Fibroblast of skin of scalp (primary cell): ENCODE measurements around the gene CLECL1.
"Not testable (repeated sequence)": the region's sequence is repeated elsewhere in the genome, so short reads cannot be mapped to it uniquely, and the experiment has no call there.

ENCODE experiments used
- DNase-seq: peaks from one replicate; pipeline ENCODE4 v3.0.0-alpha.2; 2013

Gene CLECL1

GRCh38 chr12:9694241-9694640 lies 38.7 kb downstream of the CLECL1 start:
- no peak for DNase-seq

- no peak for DNase-seq
These were observed 40.0 kb downstream of the CLECL1 start for GRCh38 chr12:9692909-9693308.

DNA sequence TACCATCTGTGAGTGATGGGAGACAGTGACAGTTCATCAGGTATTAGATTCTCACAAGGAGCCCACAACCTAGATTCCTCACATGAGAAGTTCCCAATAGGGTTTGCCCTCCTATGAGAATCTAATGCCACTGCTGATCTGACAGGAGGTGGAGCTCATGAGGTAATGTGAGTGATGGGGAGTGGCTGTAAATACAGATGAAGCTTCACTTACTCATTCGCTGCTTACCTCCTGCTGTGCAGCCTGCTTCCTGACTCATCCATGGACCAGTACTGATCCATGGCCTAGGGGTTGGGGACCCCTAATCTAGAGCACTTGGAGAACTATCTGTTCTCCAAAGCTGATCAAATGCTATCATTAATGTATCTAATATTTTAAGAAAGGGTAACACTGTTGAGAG lies 45.7 kb downstream of the CLECL1 start:
- DNase-seq = peak; percentile 75

DNA sequence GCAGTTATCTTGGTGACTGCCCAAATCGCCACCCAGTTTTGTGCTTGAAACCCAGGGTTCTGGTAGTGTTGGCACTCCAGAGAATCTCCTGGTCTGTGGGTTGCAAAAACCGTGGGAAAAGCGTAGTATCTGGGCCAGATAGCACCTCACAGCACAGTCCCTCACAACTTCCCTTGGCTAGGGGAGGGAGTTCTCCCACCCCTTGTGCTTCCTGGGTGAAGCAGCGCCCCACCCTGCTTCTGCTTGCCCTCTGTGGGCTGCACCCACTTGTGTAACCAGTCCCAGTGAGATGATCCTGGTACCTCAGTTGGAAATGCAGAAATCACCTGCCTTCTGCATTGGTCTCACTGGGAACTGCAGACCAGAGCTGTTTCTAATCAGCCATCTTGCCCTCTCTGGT lies 47.0 kb downstream of the CLECL1 start:
- no peak for DNase-seq

DNA sequence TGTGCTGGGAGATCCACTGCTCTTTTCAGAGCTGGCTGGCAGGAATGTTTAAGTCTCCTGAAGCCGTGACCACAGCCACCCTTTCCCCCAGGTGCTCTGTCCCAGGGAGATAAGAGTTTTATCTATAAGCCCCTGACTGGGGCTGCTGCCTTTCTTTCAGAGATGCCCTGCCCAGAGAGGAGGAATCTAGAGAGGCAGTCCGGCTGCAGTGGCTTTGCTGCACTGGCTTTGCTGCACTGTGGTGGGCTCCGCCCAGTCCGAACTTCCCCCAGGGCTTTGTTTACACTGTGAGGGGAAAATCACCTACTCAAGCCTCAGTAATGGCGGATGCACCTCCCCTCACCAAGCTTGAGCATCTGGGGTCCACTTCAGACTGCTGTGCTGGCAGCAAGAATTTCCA lies 47.5 kb downstream of the CLECL1 start:
- not testable (repeated sequence) for DNase-seq

DNA sequence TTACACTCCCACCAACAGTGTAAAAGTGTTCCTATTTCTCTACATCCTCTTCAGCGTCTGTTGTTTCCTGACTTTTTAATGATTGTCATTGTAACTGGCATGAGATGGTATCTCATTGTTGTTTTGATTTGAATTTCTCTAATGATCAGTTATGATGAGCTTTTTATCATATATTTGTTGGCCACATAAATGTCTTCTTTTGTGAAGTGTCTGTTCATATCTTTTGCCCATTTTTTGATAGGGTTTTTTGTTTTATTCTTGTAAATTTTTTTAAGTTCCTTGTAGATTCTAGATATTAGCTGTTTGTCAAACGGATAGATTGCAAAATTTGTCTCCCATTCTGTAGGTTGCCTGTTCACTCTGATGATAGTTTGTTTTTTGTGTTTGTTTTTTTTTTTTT lies 49.9 kb downstream of the CLECL1 start:
- not testable (repeated sequence) for DNase-seq

DNA sequence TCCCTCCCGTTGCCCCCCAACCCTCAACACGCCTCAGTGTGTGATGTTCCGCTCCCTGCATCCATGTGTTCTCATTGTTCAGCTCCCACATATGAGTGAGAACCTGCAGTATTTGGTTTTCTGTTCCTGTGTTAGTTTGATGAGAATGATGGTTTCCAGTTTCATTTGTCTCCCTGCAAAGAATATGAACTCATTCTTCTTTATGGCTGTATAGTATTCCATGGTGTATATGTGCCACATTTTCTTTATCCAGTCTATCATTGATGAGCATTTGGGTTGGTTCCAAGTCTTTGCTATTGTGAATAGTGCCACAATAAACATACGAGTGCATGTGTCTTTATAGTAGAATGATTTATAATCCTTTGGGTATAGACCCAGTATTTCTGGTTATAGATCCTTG lies 50.4 kb downstream of the CLECL1 start:
- DNase-seq = not testable (repeated sequence)

GRCh38 chr12:9674226-9674590 lies 58.7 kb downstream of the CLECL1 start:
- DNase-seq = no peak

DNA sequence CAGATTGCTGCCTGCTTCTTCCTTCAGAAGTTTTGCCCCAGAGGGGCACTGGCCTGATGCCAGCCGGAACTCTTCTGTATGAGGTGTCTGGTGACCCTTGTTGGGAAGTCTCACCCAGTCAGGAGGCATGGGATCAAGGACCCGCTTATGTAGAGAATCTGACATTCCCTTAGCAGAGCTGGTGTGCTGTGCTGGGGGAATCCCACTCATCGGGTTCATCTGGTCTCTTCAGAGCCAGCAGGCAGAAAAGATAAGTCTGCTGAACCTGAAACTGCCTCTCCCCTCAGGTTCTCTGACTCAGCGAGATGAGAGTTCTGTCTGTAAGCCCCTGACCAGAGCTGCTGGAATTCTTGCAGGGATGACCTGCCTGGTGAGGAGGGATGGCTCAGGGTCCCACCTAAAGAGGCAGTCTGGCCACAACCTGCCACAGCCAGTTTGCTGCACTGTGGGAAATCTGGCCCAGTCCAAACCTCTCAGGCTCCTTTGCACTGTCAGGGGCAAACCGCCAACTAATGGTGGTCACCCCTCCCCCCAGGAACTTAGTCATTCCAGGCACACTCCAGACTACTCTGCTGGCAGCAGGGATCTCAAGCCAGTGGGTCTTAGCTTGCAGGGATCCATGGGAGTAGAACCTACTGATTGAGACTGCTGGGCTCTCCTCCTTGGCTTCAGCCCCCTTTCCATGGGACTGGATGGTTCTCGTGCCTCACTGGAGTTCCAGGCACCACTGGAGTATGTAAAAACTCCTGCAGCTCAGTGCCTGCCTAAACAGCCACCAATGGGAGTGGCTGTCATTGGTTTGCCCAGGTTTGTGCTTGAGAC lies 59.3 kb downstream of the CLECL1 start:
- peak; percentile 94 for DNase-seq
